Suppressor macrophage treated with lipopolysaccharide for 1 hour (primary cell): ENCODE measurements around the gene SPATS2.

Experiments
- DNase-seq, 3 donors: peaks; one replicate each; pipeline ENCODE4 v3.0.0-alpha.2; 2020 to 2022

SPATS2 gene

DNA sequence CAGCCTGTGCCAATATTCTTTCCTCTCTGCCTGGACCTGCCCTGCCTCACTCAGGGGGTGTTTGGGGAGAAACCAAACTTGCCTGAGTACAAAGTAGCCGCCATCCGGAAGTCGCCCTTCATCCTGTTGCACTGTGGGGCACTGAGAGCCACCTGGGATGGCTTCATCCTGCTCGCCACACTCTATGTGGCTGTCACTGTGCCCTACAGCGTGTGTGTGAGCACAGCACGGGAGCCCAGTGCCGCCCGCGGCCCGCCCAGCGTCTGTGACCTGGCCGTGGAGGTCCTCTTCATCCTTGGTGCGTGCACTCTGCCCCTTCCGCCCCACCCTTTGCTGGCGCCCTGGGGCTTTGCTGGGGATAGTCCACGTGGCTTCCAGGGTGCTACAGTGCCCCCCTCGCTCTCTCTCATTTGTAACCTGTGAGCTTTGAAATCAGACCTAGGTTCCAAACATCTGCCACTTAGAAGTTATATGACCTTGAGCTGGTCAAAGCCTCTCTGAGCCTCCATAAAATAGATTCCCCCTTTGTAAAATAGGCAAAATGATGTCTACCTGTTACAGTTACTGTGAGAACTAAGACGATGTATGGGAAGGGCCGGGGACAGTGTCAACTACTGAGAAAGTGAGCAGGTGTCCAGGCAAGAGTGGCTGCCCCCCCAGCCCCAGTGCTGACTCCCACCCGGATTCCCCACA is 176.1 kb downstream of the SPATS2 start:
- no peak for DNase-seq

- DNase-seq: no peak
These were observed 176.9 kb downstream of the SPATS2 start for GRCh38 chr12:49543914-49544815.

DNA sequence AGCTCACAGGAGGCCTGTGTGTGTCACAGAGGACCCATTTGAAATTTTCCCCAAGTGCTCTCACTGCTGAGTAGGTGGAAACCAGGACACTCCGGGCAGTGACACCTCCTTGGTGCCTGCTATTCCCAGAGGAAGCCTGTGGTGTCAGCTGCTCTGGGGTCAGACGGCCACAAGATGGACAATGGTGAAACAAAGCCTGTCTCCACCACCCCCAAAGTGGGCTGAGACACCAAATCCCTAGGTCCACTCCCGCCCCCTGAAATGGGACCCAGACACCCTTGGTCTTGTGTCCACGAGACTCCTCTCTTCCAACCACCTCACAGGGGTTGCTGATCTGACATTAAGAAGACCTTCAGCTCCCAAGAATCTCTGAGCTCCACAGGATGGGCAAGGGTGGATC is 178.6 kb downstream of the SPATS2 start:
- DNase-seq: no peak

- DNase-seq: no peak
These were observed 179.2 kb downstream of the SPATS2 start for GRCh38 chr12:49546481-49546880.

- DNase-seq: no peak
These were observed 179.9 kb downstream of the SPATS2 start for GRCh38 chr12:49547090-49547690.

DNA sequence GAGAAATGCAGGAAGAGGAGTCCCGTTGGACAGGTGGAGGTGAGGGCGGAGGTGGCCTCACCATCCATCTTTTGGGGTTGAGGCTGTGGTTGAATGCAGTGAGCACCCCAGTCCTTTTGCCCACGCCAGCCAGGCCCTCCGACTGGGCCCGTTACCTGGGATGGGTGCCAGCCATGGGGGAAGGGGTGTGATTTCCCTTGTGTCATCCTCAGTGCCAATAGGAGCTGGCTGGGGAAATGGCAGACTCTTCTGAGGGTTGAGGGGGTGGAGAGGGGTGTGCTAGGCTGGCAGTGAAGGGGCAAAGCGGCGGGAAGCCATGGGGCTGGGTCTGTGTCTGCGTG is 181.2 kb downstream of the SPATS2 start:
- no peak for DNase-seq

DNA sequence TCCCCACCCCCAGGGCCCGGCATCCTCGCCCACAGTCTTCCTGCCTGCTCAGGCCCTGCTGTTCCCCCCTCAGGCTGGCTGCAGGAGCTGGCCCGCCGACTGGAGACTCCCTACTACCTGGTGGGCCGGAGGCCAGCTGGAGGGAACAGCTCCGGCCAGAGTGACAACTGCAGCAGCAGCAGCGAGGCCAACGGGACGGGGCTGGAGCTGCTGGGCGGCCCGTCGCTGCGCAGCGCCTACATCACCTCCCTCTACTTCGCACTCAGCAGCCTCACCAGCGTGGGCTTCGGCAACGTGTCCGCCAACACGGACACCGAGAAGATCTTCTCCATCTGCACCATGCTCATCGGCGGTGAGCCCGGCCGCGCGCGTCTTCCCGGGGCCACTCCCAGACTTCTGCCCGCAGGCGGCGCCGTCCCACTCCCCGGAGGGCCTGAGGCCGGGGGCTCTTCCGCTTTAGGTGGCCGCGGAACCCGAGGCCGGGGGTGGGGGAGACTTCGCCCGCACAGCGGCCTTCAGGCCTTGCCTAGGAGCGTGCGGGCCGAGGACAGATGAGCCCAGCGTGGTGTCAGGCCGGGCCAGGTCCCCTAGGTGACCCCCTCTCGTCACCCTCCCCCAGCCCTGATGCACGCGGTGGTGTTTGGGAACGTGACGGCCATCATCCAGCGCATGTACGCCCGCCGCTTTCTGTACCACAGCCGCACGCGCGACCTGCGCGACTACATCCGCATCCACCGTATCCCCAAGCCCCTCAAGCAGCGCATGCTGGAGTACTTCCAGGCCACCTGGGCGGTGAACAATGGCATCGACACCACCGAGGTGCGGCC is 181.8 kb downstream of the SPATS2 start:
- DNase-seq: peak; percentile 43 to 71 (median 53)

- DNase-seq: no peak
These were observed 182.8 kb downstream of the SPATS2 start for GRCh38 chr12:49549735-49550692.

- DNase-seq: no peak
These were observed 183.5 kb downstream of the SPATS2 start for GRCh38 chr12:49550693-49551252.

- no peak for DNase-seq
These were observed 184.8 kb downstream of the SPATS2 start for GRCh38 chr12:49552014-49552413.

GRCh38 chr12:49552425-49552824 is 185.2 kb downstream of the SPATS2 start:
- DNase-seq: no peak

DNA sequence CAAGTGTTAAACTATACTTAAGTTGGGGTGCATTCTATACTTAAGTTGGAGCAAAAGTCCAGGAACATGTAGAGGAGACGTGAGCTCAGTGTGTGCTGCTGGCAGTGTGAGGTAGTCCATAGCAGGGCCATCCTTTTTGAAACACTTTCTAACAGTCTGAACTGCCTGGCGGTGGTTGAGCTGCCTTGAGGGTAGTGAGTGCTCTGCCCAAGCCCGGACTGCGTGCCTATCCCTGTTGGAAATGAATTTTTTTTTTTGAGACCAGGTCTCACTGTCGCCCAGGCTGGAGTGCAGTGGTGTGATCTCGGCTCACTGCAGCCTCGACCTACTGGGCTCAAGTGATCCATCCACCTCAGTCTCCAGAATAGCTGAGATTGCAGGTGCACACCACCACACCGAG is 185.6 kb downstream of the SPATS2 start:
- no peak for DNase-seq

- DNase-seq: no peak
These were observed 186.3 kb downstream of the SPATS2 start for GRCh38 chr12:49553512-49554088.

- DNase-seq: no peak
These were observed 187.0 kb downstream of the SPATS2 start for GRCh38 chr12:49554266-49554665.

- no peak for DNase-seq
These were observed 188.5 kb downstream of the SPATS2 start for GRCh38 chr12:49555631-49556390.

DNA sequence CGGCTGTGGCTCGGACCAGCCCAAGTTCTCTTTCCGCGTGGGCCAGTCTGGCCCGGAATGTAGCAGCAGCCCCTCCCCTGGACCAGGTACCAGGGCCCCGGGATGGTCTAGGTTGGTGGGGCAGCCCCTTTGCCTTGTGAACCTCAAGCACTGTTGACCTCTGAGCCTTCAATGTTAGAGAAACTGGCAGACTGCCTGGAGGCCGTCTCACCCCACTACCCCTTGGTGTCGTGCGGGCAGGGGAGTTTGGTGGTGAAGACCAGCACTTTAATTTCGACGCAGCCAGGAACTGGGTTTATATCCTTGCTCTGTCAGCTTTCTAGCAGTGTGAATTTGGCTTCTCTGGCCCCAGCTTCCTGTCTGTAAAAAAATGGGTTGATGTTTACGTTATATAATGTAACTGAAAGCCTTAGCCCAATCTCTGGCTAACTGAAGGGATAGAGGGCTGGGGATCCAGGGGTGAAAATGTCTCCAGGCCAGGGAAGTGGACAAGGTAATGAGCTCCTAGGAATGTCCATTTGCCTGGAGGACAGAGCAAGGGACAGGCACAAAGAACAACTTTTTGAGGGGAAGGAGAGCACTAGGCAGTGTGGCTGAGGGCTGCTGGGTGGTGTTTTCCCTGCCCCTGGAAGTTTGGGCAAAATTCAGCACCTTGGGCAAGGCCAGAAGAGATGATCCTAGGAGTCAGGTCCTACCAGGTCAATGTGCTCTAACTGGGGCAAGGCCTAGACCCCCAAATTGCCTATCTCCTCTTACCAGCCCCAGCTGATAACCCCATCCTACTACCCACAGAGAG is 189.3 kb downstream of the SPATS2 start:
- DNase-seq: no peak

DNA sequence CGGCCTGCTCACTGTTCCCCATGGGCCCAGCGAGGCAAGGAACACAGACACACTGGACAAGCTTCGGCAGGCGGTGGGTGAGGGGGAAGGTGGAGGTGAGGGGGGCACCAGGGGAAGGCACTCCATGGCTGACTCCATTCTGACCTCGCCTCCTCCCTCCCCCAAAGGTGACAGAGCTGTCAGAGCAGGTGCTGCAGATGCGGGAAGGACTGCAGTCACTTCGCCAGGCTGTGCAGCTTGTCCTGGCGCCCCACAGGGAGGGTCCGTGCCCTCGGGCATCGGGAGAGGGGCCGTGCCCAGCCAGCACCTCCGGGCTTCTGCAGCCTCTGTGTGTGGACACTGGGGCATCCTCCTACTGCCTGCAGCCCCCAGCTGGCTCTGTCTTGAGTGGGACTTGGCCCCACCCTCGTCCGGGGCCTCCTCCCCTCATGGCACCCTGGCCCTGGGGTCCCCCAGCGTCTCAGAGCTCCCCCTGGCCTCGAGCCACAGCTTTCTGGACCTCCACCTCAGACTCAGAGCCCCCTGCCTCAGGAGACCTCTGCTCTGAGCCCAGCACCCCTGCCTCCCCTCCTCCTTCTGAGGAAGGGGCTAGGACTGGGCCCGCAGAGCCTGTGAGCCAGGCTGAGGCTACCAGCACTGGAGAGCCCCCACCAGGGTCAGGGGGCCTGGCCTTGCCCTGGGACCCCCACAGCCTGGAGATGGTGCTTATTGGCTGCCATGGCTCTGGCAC is 190.1 kb downstream of the SPATS2 start:
- DNase-seq: no peak

- no peak for DNase-seq
These were observed 190.6 kb downstream of the SPATS2 start for GRCh38 chr12:49557917-49558215.

DNA sequence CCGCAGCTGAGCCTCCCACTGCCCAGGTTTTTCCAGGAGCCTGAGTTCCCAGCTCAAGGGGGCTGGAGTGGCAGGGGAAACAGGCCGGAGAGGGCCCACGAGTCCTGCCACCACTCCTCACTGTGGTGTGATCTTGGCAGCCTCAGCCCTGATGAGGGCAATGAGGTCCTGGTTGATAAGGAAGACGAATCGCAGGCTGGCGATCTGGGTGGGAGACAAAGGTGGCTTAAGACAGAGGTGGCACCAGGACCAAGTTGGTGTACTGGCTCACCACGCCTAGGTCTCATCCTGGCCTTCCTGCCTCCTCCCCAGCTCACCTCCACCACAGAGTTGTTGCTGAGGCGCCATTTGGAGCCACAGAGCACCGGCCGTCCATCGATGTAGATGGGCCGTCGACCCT is 191.3 kb downstream of the SPATS2 start:
- no peak for DNase-seq
